HG02970 (cell line): Measurements from ENCODE around the gene BBLN.

Experiments
- ATAC-seq: cut with Tn5 transposase; IDR thresholded peaks from one replicate; pipeline ENCODE4 v1.9.1; 2021; ENCODE audit warnings: mild to moderate bottlenecking, moderate library complexity, moderate number of reproducible peaks; ENCODE audit not compliant: unreplicated experiment, low FRiP score

Gene BBLN

GRCh38 chr9:128143525-128144238 lies 16.4 kb upstream of the BBLN start:
- no peak for ATAC-seq

GRCh38 chr9:128144239-128145181 lies 15.6 kb upstream of the BBLN start:
- ATAC-seq: no peak

GRCh38 chr9:128145536-128145935 lies 14.5 kb upstream of the BBLN start:
- ATAC-seq: no peak

- ATAC-seq: no peak
These were observed 14.1 kb upstream of the BBLN start for GRCh38 chr9:128145951-128146351.

GRCh38 chr9:128146591-128147120 lies 13.4 kb upstream of the BBLN start:
- no peak for ATAC-seq

GRCh38 chr9:128148509-128149000 lies 11.5 kb upstream of the BBLN start:
- ATAC-seq: no peak

GRCh38 chr9:128149001-128149701 lies 10.9 kb upstream of the BBLN start, which contains the start of gene LCN2:
Gene LCN2, plus strand, starts transcription at chr9:128149453. Its CDS starts 73 bp downstream, at chr9:128149526.
- ATAC-seq: no peak

- ATAC-seq: no peak
These were observed 10.0 kb upstream of the BBLN start for GRCh38 chr9:128149951-128150593.

GRCh38 chr9:128150594-128151308 lies 9.3 kb upstream of the BBLN start:
- no peak for ATAC-seq

- no peak for ATAC-seq
These were observed 8.5 kb upstream of the BBLN start for GRCh38 chr9:128151309-128152132.

- no peak for ATAC-seq
These were observed 7.7 kb upstream of the BBLN start for GRCh38 chr9:128152133-128153059.

- no peak for ATAC-seq
These were observed 6.8 kb upstream of the BBLN start for GRCh38 chr9:128153060-128153946.

GRCh38 chr9:128153947-128154695 lies 5.9 kb upstream of the BBLN start:
- no peak for ATAC-seq

- ATAC-seq: no peak
These were observed 4.1 kb upstream of the BBLN start for GRCh38 chr9:128155736-128156500.

- ATAC-seq: no peak
These were observed 612 bp upstream of the BBLN start for GRCh38 chr9:128159522-128159783.
